Endodermal cell (in vitro differentiated cells): Measurements from ENCODE around the gene DAW1. TPM values are rescaled to one million over a fixed set of nuclear protein-coding genes. Genes with fewer than 3 reads are reported as not detected.

Source experiments
- DNase-seq: peaks from one replicate; pipeline ENCODE4 v3.0.0-alpha.2; 2017
- H3K27ac ChIP-seq: 2 replicates; pipeline ENCODE4 v1.5.1; 2013; ENCODE audit warnings: mild to moderate bottlenecking, low read depth, low read length, moderate library complexity
- H3K27me3 ChIP-seq: 2 replicates; pipeline ENCODE4 v1.6.1; 2013; ENCODE audit warnings: mild to moderate bottlenecking, low read length, moderate library complexity; ENCODE audit not compliant: insufficient read depth, control insufficient read depth, poor library complexity, severe bottlenecking
- H3K36me3 ChIP-seq: 2 replicates; pipeline ENCODE4 v1.7.0; 2013; ENCODE audit warnings: mild to moderate bottlenecking, low read length, moderate library complexity; ENCODE audit not compliant: control insufficient read depth, insufficient read depth
- H3K4me1 ChIP-seq: one replicate; pipeline ENCODE4 v1.7.0; 2013; ENCODE audit warnings: low read length; ENCODE audit not compliant: control insufficient read depth, insufficient read depth
- H3K4me3 ChIP-seq: 2 replicates; pipeline ENCODE4 v1.5.1; 2013; ENCODE audit warnings: mild to moderate bottlenecking, low read length, moderate library complexity
- H3K9ac ChIP-seq: 2 replicates; pipeline ENCODE4 v1.6.1; 2013; ENCODE audit warnings: mild to moderate bottlenecking, low read length, moderate library complexity; ENCODE audit not compliant: poor library complexity, severe bottlenecking; ENCODE audit errors: extremely low read depth
- H3K9me3 ChIP-seq: 2 replicates; pipeline ENCODE4 v1.6.1; 2013; ENCODE audit warnings: mild to moderate bottlenecking, low read length, moderate library complexity; ENCODE audit not compliant: control insufficient read depth
- H3K27ac Mint-ChIP-seq: 2 replicates; pipeline ENCODE4 v1.8.0; 2020; ENCODE audit warnings: mixed read lengths
- H3K27me3 Mint-ChIP-seq: 2 replicates; pipeline ENCODE4 v1.8.0; 2021; ENCODE audit warnings: mild to moderate bottlenecking, mixed read lengths; ENCODE audit not compliant: insufficient read depth
- H3K36me3 Mint-ChIP-seq: 2 replicates; pipeline ENCODE4 v1.8.0; 2020; ENCODE audit warnings: low read depth, mixed read lengths
- H3K4me1 Mint-ChIP-seq: 2 replicates; pipeline ENCODE4 v1.8.0; 2020; ENCODE audit warnings: mixed read lengths
- H3K4me3 Mint-ChIP-seq: 2 replicates; pipeline ENCODE4 v1.8.0; 2020; ENCODE audit warnings: mild to moderate bottlenecking, moderate library complexity, mixed read lengths
- H3K9me3 Mint-ChIP-seq: 2 replicates; pipeline ENCODE4 v1.8.0; 2020; ENCODE audit warnings: mild to moderate bottlenecking, mixed read lengths
- CTCF ChIP-seq: fragments of 200-600 bp; sonication (generic); conservative IDR thresholded peaks from 2 replicates; pipeline ENCODE4 v1.5.0; 2021; ENCODE audit warnings: antibody characterized with exemption, mild to moderate bottlenecking
- WGBS, 2 experiments: methylation state at CpG; one replicate each; pipeline versions ENCODE4 v1.1.5 to v1.1.7; 2013; ENCODE audit warnings: missing lambda C conversion rate in 2 of 2, mixed read lengths in 1 of 2; ENCODE audit not compliant: insufficient coverage in 1 of 2, insufficient read length in 1 of 2; 5-methylcytosine and 5-hydroxymethylcytosine counted together
- total RNA-seq, 2 donors: library from RNA; stranded (reverse); fragmentation: NEBNext Ultra II Directional in 1 of 2; extraction: Animal tissue kit (Norgen Biotek cat#: 25700) in 1 of 2; gene quantifications; 2 replicates in 1 of 2; 3 replicates in 1 of 2; pipeline ENCODE4 v1.2.1, GENCODE V29; 2021

The DAW1 gene
- total RNA-seq, 2 donors from 2014 or later, result 0.27 TPM; not detected in 1

DNA sequence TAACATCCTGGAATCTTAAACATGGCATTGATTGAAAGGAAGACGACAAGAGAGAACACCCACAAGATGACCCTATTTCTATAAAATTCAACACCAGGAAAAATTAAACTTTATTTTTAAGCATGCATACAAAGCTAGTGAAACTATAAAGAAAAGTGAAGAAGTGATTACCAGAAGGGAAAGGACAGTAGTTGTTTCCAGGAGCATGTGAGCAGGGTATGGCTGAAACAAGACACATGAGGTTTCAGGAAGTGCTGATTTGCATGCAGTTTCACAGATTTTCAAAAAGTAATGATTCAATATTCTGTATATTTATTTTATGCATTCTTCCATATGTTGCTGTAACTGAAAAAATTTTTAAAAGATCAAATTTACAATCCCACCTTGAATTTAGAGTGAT lies 24.6 kb upstream of the DAW1 start:
- Histone ChIP-seq H3K9ac (no peak overlapping the region), H3K36me3 (no peaks in the 10 kb centered on the region), H3K9me3 (no peaks in the 10 kb centered on the region), H3K27me3 (no peaks in the 10 kb centered on the region), H3K4me1 (no peaks in the 10 kb centered on the region), H3K4me3 (no peak overlapping the region), H3K27ac (no peak overlapping the region)
- no peaks in the 10 kb centered on the region for H3K9me3 Mint-ChIP-seq
- H3K4me1 Mint-ChIP-seq, result peaks cover 6% of the 10 kb centered on the region
- WGBS, 2 experiments, result 100% methylated on average over 1 of the region's 1 CpG; no CpG with 5 or more reads in 1 of the 2 experiments
- no peak for TF ChIP-seq CTCF
- no peaks in the 10 kb centered on the region for H3K36me3 Mint-ChIP-seq
- H3K27ac Mint-ChIP-seq, result no peak overlapping the region
- no peaks in the 10 kb centered on the region for H3K27me3 Mint-ChIP-seq
- DNase-seq, result no peak
- no peak overlapping the region for H3K4me3 Mint-ChIP-seq

DNA sequence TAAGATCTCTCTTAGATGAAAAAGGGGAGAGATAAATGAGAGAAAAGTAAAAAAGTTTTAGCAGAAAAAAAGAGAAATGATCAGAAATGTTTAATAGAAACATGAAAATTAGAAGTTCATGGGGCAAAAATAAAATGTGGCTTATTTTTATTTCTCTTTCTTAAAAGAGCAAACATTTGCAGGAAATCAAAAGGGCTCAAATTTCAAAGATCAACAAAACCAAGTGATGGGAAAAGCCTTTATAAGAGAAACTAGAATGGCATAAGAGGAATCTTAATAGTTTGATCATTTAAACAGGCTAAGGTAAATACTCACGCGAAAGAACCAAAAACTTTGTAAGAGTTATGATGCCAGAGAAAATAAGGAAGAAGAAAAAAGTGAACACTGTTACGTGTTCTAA lies 23.3 kb upstream of the DAW1 start:
- no peak for TF ChIP-seq CTCF
- H3K4me3 Mint-ChIP-seq, result no peak overlapping the region
- no peaks in the 10 kb centered on the region for H3K27me3 Mint-ChIP-seq
- peaks cover 6% of the 10 kb centered on the region for H3K4me1 Mint-ChIP-seq
- no peaks in the 10 kb centered on the region for H3K36me3 Mint-ChIP-seq
- H3K36me3 ChIP-seq, result no peaks in the 10 kb centered on the region
- H3K27me3 ChIP-seq, result no peaks in the 10 kb centered on the region
- no peak for DNase-seq
- H3K27ac ChIP-seq, result no peak overlapping the region
- H3K4me3 ChIP-seq, result no peak overlapping the region
- H3K9ac ChIP-seq, result no peak overlapping the region
- WGBS, 2 experiments, result 61 to 65% methylated on average over 3 of the region's 3 CpGs
- H3K9me3 Mint-ChIP-seq, result no peaks in the 10 kb centered on the region
- no peaks in the 10 kb centered on the region for H3K4me1 ChIP-seq
- no peak overlapping the region for H3K27ac Mint-ChIP-seq
- H3K9me3 ChIP-seq, result no peaks in the 10 kb centered on the region

- H3K4me3 Mint-ChIP-seq, result no peak overlapping the region
- DNase-seq, result no peak
- no peaks in the 10 kb centered on the region for H3K27me3 ChIP-seq
- H3K27ac ChIP-seq, result no peak overlapping the region
- no peaks in the 10 kb centered on the region for H3K36me3 ChIP-seq
- no peaks in the 10 kb centered on the region for H3K4me1 ChIP-seq
- no peak for TF ChIP-seq CTCF
- H3K9me3 Mint-ChIP-seq, result no peaks in the 10 kb centered on the region
- H3K4me3 ChIP-seq, result no peak overlapping the region
- H3K36me3 Mint-ChIP-seq, result no peaks in the 10 kb centered on the region
- peaks cover 6% of the 10 kb centered on the region for H3K4me1 Mint-ChIP-seq
- WGBS, 2 experiments, result 88% methylated on average over 4 of the region's 4 CpGs; no CpG with 5 or more reads in 1 of the 2 experiments
- H3K27ac Mint-ChIP-seq, result no peak overlapping the region
- H3K27me3 Mint-ChIP-seq, result no peaks in the 10 kb centered on the region
- H3K9ac ChIP-seq, result no peak overlapping the region
- no peaks in the 10 kb centered on the region for H3K9me3 ChIP-seq
Measured at GRCh38 chr2:227848586-227848985, 22.8 kb upstream of the DAW1 start.
